ENCODE measurements around the gene FAM131A. TPM values are rescaled to one million over a fixed set of nuclear protein-coding genes. Genes with fewer than 3 reads are reported as not detected.
"Not testable (repeated sequence)": the region's sequence is repeated elsewhere in the genome, so short reads cannot be mapped to it uniquely, and the experiment has no call there.

The FAM131A gene
- total RNA-seq, 1 donor from 2014 or later, result 17.4 TPM

DNA sequence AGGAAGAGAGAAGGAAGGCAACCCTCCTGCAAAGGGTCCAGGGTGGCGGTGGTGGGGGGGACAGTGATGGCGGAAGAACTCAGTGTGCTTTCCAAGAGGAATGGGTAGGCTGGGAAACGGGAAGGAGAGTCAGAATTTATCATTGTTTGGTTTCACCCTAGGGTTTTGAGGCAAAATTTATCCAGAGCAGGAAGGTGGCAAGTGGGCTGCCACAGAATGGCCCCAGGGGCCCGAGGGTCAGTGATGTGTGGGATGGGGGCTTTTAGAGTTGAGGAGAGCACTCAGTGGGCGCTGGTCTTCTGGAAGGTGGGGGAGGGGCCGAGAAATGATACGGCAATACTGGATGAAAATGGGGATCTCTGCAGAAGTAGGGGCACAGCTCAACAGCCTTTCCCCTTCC lies 581 bp downstream of the FAM131A start:
- H3K36me3 Mint-ChIP-seq, result peaks cover 6% of the 10 kb centered on the region
- peak overlapping the region; percentile 83 for H3K4me3 Mint-ChIP-seq
- DNase-seq (ENCODE audit: low spot score in 2 of 2, unreplicated experiment in 2 of 2), result no peak
- TF ChIP-seq, protein P1, sequence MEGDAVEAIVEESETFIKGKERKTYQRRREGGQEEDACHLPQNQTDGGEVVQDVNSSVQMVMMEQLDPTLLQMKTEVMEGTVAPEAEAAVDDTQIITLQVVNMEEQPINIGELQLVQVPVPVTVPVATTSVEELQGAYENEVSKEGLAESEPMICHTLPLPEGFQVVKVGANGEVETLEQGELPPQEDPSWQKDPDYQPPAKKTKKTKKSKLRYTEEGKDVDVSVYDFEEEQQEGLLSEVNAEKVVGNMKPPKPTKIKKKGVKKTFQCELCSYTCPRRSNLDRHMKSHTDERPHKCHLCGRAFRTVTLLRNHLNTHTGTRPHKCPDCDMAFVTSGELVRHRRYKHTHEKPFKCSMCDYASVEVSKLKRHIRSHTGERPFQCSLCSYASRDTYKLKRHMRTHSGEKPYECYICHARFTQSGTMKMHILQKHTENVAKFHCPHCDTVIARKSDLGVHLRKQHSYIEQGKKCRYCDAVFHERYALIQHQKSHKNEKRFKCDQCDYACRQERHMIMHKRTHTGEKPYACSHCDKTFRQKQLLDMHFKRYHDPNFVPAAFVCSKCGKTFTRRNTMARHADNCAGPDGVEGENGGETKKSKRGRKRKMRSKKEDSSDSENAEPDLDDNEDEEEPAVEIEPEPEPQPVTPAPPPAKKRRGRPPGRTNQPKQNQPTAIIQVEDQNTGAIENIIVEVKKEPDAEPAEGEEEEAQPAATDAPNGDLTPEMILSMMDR (IDR thresholded peaks at IDR 0.05; ENCODE audit: unreplicated experiment), result no peak
- H3K4me1 Mint-ChIP-seq, result peaks cover 25% of the 10 kb centered on the region
- no peaks in the 10 kb centered on the region for H3K9me3 Mint-ChIP-seq
- H3K27ac Mint-ChIP-seq, result peak overlapping the region; percentile 87
- no peaks in the 10 kb centered on the region for H3K27me3 Mint-ChIP-seq (ENCODE audit: low read depth)

DNA sequence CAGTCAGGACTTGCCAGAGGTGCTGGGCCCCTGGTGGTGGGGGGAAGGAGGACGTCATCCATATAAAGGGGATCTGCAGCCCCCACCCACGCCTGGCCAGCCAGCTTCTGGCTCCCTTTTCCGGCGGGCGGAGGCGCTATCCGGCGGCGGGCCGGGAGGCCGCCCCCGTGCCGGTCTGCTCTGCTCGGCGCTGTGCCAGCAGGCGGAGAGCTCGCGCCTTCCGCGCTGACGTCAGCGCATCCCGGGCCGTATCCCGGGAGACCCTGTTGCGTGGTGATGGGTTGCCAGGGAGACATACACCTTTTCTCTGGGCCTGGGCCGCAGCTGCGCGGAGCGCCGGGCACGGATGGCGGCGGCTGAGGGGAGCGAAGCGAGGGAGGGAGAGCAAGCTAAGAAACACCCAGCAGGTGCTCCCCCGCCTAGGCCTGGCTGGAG lies 1.1 kb downstream of the FAM131A start:
- Mint-ChIP-seq H3K9me3 (no peaks in the 10 kb centered on the region), H3K36me3 (peaks cover 3% of the 10 kb centered on the region), H3K4me3 (peak overlapping the region; percentile 83), H3K27me3 (ENCODE audit: low read depth) (no peaks in the 10 kb centered on the region), H3K4me1 (peaks cover 25% of the 10 kb centered on the region), H3K27ac (peak overlapping the region; percentile 87)
- TF ChIP-seq, protein P1 (IDR thresholded peaks at IDR 0.05; ENCODE audit: unreplicated experiment), result no peak
- DNase-seq (ENCODE audit: low spot score in 2 of 2, unreplicated experiment in 2 of 2), result peak; percentile 56 to 72

DNA sequence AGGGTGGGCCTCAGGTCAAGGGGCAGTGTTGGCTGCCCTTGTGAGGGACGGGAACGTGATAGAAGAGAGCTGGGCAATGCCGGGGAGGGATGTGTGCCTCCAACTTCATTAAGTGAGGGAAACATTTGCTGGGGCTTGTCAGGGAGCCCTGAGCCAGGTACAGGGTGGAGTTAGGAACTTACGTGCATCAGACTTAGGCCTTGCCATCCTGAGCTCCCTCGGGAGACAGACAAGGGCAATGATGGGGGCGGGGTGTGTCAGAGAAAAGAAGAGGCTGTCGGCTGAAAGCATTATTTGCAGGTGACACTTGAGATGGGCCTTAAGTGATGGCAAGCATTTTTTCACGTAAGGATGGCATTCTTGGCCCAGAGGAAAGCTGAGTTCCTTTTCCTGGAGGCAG lies 1.6 kb downstream of the FAM131A start:
- Mint-ChIP-seq H3K27me3 (ENCODE audit: low read depth) (no peaks in the 10 kb centered on the region), H3K4me3 (peak overlapping the region; percentile 22), H3K4me1 (peaks cover 25% of the 10 kb centered on the region), H3K27ac (peak overlapping the region; percentile 8), H3K36me3 (peaks cover 3% of the 10 kb centered on the region), H3K9me3 (no peaks in the 10 kb centered on the region)
- TF ChIP-seq, protein P1 (IDR thresholded peaks at IDR 0.05; ENCODE audit: unreplicated experiment), result no peak
- DNase-seq (ENCODE audit: low spot score in 2 of 2, unreplicated experiment in 2 of 2), result no peak

DNA sequence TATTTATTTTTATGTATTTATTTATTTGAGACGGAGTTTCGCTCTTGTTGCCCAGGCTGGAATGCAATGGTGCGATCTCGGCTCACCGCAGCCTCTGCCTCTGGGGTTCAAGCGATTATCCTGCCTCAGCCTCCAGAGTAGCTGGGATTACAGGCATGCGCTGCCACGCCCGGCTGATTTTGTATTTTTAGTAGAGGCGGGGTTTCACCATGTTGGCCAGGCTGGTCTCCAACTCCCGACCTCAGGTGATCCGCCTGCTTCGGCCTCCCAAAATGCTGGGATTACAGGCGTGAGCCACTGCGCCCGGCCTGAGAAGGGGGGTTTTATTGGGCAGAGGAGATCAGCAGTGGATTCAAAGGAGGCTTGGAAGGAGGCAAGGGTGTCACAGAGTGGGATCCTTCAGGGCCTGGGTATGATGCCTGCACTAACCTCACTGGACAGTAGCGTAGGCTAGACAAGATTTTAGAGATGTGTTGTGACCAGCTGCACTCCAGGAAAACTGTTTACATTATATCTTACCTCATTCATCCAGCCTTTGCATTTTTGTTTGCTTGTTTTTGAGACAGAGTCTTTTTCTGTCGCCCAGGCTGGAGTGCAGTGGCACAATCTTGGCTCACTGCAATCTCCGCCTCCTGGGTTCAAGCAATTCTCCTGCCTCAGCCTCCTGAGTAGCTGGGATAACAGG lies 2.2 kb downstream of the FAM131A start:
- DNase-seq (ENCODE audit: low spot score in 2 of 2, unreplicated experiment in 2 of 2); H3K27me3 Mint-ChIP-seq (ENCODE audit: low read depth); H3K4me3 Mint-ChIP-seq; H3K27ac Mint-ChIP-seq; H3K9me3 Mint-ChIP-seq; H3K36me3 Mint-ChIP-seq: not testable (repeated sequence)
- H3K4me1 Mint-ChIP-seq, result peaks cover 25% of the 10 kb centered on the region

DNA sequence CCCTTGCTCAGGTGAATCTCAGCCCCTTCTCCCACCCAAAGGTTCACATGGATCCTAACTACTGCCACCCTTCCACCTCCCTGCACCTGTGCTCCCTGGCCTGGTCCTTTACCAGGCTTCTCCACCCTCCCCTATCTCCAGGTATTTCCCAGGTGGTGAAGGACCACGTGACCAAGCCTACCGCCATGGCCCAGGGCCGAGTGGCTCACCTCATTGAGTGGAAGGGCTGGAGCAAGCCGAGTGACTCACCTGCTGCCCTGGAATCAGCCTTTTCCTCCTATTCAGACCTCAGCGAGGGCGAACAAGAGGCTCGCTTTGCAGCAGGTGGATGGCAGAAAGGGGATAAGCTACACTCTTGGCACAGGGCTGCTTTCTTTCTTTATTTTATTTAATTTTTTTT lies 4.5 kb downstream of the FAM131A start:
- Mint-ChIP-seq H3K9me3 (no peaks in the 10 kb centered on the region), H3K4me1 (peaks cover 27% of the 10 kb centered on the region), H3K27me3 (ENCODE audit: low read depth) (no peaks in the 10 kb centered on the region), H3K36me3 (peaks cover 7% of the 10 kb centered on the region), H3K4me3 (no peak overlapping the region), H3K27ac (no peak overlapping the region)
- TF ChIP-seq, protein P1 (IDR thresholded peaks at IDR 0.05; ENCODE audit: unreplicated experiment), result no peak
- no peak for DNase-seq (ENCODE audit: low spot score in 2 of 2, unreplicated experiment in 2 of 2)

DNA sequence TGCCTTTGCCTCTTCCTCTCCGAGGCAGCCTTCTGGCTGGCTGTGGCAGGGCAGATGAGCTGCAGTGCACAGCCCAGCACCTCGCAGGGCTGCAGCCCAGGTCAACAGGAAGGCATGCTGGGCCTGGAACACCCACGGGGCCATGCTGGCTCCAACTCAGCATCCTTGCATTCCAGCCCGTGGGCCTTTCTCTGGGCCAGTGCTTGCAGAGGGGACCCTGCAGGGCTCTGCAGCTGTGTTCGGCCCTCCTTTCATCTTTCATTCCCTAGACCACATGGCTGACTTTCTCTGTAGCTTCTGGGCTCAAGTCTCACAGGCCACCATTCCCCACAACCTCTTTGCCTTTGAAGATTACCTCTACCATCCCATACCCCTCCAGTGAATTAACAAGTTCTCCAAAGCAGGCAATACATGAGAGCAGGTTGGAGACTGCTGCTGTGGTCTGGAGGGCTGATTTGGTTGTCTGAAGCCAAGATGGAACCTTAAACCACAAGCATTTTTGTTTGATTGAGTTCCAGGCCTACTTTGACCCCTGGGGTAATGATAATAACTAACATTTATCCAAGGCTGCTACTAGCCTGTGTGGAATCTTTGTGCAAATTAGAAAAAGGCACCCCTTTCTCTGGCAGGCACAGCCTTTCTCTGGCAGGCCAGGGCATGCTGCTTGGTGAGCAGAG lies 5.9 kb downstream of the FAM131A start:
- H3K4me3 Mint-ChIP-seq, result no peak overlapping the region
- no peaks in the 10 kb centered on the region for H3K9me3 Mint-ChIP-seq
- H3K4me1 Mint-ChIP-seq, result peaks cover 20% of the 10 kb centered on the region
- H3K27me3 Mint-ChIP-seq (ENCODE audit: low read depth), result no peaks in the 10 kb centered on the region
- no peak overlapping the region for H3K27ac Mint-ChIP-seq
- peaks cover 7% of the 10 kb centered on the region for H3K36me3 Mint-ChIP-seq
- DNase-seq (ENCODE audit: low spot score in 2 of 2, unreplicated experiment in 2 of 2), result no peak
- TF ChIP-seq, protein P1 (IDR thresholded peaks at IDR 0.05; ENCODE audit: unreplicated experiment), result no peak

Data from mesothelial cell of epicardium (in vitro differentiated cells).